GM12872 (cell line): Measurements from ENCODE around the gene INTU.
A peak's percentile ranks its signal among the peaks of the same experiment; 100 is the strongest.

ENCODE experiments used
- CTCF ChIP-seq: IDR thresholded peaks from 3 replicates; pipeline ENCODE4 v1.5.1; 2011; ENCODE audit warnings: low read depth, mild to moderate bottlenecking, low read length, moderate library complexity; ENCODE audit not compliant: insufficient read depth

INTU gene

GRCh38 chr4:127632420-127633403 is at the start of gene INTU:
Gene INTU, plus strand, starts transcription at chr4:127632957. Its CDS starts 78 bp downstream, at chr4:127633035.
- no peak for TF ChIP-seq CTCF

- peak; percentile 83 for TF ChIP-seq CTCF
Observed at GRCh38 chr4:127586922-127587571, 45.7 kb upstream of the INTU start.

- no peak for TF ChIP-seq CTCF
Observed at GRCh38 chr4:127598656-127599055, 34.1 kb upstream of the INTU start.

GRCh38 chr4:127601029-127601428 is 31.7 kb upstream of the INTU start:
- TF ChIP-seq CTCF = 0 out of 3 replicates have a peak, but pooled peaks have one; percentile 5

GRCh38 chr4:127604949-127605709 is 27.6 kb upstream of the INTU start:
- TF ChIP-seq CTCF = peak; percentile 29; the same call in 2 of the 3 replicates

GRCh38 chr4:127606823-127607222 is 25.9 kb upstream of the INTU start:
- no peak for TF ChIP-seq CTCF

- no peak for TF ChIP-seq CTCF
Observed at GRCh38 chr4:127609484-127609883, 23.3 kb upstream of the INTU start.
